WERI-Rb-1 (cell line): ENCODE results near the gene GABBR2.

Experiments
- DNase-seq: peaks from one replicate; pipeline ENCODE4 v3.0.0-alpha.2; 2020
- H3K27ac ChIP-seq: fragments of 250-450 bp; sonication (Bioruptor Pico); 2 replicates; pipeline ENCODE4 v1.5.1; 2020; ENCODE audit warnings: mild to moderate bottlenecking, moderate library complexity
- H3K27me3 ChIP-seq: fragments of 250-450 bp; sonication (Bioruptor Pico); 2 replicates; pipeline ENCODE4 v1.5.1; 2021; ENCODE audit warnings: mild to moderate bottlenecking, low read depth, moderate library complexity; ENCODE audit not compliant: insufficient read depth, severe bottlenecking
- H3K36me3 ChIP-seq: fragments of 250-450 bp; sonication (Bioruptor Pico); 2 replicates; pipeline ENCODE4 v1.5.1; 2020; ENCODE audit warnings: mild to moderate bottlenecking, moderate library complexity
- H3K4me3 ChIP-seq: 2 replicates; pipeline ENCODE4 v1.5.1; 2011; ENCODE audit warnings: low read depth, mild to moderate bottlenecking, control low read depth, low read length
- H3K9me3 ChIP-seq: fragments of 250-450 bp; sonication (Bioruptor Pico); 2 replicates; pipeline ENCODE4 v1.5.1; 2021; ENCODE audit warnings: mild to moderate bottlenecking, moderate library complexity; ENCODE audit not compliant: severe bottlenecking
- TF ChIP-seq, protein P1 (sequence below): IDR thresholded peaks from 2 replicates; pipeline ENCODE4 v1.5.1; 2011; ENCODE audit warnings: low read depth, mild to moderate bottlenecking, control low read depth, inconsistent platforms, low read length

GABBR2 gene

DNA sequence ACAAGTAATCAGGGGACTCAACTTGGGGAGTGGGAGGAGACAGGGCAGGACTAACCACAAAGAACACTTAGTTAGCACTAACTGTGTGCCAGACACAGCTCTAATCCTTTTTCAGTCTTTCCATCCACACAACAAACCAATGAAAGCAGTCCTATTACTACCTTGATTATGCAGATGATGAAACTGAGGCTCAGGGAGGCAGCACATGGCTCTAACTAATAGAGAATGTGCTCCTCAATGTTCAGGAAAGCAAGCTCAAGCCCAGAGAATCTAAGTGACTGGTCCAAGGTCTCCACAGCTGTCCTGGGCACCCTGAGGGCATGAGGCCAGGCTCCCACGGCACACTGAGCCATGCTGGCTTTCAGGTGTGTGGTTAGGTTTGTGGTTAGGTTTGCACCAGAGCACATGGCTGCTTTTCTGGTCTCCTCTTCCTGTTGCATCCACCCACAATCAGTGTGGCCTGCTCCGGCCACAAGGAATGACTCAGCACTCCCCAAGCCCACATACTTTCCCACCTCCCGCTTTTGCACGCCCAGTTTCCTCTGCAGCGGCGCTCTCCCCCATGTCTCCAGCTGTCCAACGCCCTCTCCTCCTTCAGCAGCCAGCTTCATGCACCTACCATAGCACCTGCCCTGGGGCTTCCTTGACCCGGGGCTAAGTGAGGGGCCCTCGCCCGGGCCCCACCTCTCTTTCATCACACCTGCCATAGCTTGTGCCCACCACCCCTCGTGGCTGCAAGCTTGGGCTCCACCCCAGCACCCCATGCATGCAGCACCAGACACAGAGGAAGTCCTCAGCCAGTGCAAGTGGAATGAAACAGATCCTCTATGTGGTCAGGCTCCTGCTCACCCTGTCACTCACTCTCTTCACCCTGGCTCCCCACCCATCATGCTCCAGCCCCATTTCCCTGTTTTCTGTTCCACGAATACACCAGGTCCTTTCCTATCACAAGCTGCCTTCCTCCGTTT is 133.1 kb downstream of the GABBR2 start:
- TF ChIP-seq, protein P1, sequence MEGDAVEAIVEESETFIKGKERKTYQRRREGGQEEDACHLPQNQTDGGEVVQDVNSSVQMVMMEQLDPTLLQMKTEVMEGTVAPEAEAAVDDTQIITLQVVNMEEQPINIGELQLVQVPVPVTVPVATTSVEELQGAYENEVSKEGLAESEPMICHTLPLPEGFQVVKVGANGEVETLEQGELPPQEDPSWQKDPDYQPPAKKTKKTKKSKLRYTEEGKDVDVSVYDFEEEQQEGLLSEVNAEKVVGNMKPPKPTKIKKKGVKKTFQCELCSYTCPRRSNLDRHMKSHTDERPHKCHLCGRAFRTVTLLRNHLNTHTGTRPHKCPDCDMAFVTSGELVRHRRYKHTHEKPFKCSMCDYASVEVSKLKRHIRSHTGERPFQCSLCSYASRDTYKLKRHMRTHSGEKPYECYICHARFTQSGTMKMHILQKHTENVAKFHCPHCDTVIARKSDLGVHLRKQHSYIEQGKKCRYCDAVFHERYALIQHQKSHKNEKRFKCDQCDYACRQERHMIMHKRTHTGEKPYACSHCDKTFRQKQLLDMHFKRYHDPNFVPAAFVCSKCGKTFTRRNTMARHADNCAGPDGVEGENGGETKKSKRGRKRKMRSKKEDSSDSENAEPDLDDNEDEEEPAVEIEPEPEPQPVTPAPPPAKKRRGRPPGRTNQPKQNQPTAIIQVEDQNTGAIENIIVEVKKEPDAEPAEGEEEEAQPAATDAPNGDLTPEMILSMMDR, result no peak
- no peak for DNase-seq
- Histone ChIP-seq H3K36me3 (peaks cover 21% of the 10 kb centered on the region), H3K9me3 (no peaks in the 10 kb centered on the region), H3K27ac (no peak overlapping the region), H3K27me3 (no peaks in the 10 kb centered on the region), H3K4me3 (no peak overlapping the region)

DNA sequence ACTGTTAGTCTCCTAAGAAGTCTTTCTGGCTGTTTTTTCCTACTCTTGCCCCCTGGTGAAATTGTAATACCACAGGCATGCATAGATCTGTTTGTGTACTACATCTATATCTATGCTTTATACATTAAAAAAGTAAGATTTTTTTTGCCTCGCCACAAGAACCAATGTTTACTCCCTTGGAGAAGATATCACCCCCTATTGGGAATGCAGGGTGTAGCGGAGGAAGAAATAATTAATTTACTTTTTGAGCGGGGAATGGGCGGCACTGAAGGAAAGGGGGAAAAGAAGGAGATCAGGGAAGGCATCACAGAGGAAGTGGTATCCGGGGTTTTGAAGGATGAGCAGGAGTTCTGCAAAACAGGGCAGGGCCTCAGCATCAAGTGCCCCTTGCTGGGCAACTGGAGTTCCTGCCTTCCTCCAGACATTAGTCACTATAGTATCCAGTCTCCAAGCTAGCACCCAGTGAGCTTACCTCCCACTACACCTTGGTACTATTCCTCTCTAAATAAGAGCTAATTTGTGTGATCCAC is 134.9 kb downstream of the GABBR2 start:
- TF ChIP-seq, protein P1, result no peak
- Histone ChIP-seq H3K4me3 (no peak overlapping the region), H3K36me3 (peaks cover 21% of the 10 kb centered on the region), H3K9me3 (no peaks in the 10 kb centered on the region), H3K27ac (no peak overlapping the region), H3K27me3 (no peaks in the 10 kb centered on the region)
- no peak for DNase-seq

DNA sequence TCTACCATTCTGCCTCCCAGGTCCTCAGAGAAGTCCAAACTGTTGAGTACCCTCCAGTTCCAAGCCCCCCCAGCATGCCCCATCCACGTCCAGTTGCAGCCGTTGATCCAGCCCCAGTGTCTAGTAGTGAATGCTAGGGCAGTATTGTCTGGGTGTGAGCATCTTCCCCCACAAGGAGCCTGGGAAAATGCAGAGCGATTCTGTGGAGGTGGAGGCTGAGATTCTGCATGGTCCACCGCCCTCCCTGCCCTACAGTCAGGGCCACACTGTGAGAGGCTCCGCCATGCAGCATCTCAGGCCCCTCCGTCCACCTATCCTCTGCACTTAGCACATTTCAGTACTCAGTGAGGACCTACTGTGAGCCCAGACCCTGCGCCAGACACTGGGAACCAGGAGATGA is 135.9 kb downstream of the GABBR2 start:
- Histone ChIP-seq H3K9me3 (no peaks in the 10 kb centered on the region), H3K4me3 (no peak overlapping the region), H3K36me3 (peaks cover 20% of the 10 kb centered on the region), H3K27me3 (no peaks in the 10 kb centered on the region), H3K27ac (no peak overlapping the region)
- TF ChIP-seq, protein P1, result no peak
- DNase-seq, result no peak

DNA sequence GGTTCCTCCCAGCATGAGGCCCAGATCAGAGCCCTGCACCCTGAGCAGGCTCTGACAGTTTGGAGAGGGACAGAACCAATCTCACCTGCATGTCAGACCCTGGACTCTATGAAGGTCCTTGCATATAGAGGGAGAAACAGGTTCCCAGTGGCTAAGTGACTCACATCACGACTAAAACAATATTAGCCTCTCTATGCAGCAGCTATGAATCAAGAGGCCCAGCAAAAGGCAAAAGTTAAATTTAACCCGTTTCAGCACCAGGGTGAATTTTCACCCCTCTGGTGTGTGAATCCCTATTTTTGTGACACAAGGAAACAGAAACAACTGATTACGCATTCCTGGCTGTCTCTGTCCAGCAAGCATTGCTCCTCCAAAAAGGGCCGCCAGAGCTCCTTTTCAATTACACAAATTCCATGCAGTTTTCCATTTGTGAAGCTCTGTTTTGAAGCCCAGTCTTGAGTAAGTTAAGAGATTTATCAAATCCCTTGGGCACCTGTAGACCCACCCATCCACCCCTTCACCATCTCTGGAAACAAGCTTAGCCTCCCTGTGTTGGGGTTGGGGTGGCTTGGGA is 136.6 kb downstream of the GABBR2 start:
- no peak for DNase-seq
- no peak overlapping the region for H3K4me3 ChIP-seq
- TF ChIP-seq, protein P1, result no peak
- peaks cover 19% of the 10 kb centered on the region for H3K36me3 ChIP-seq
- H3K27ac ChIP-seq, result no peak overlapping the region
- no peaks in the 10 kb centered on the region for H3K27me3 ChIP-seq
- no peaks in the 10 kb centered on the region for H3K9me3 ChIP-seq

DNA sequence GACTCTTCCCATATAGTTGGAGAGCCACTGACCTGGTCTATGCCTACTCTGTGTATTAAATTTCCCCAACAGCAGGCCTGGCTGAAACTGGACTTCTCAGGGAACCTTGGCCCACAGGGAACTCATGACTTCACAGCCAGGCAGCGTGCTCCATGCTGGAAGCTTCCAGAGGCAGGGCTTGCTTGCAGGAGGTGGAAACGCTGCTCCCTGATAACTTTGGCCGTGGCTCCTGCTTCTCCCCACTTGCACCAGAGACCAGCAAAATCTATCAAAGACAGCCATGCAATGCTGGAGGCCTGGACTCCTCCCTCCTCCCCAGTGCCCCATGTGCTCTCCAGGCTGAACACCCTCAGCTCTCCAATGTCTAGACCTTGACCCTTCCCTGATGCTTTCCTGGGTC is 137.1 kb downstream of the GABBR2 start:
- no peaks in the 10 kb centered on the region for H3K27me3 ChIP-seq
- TF ChIP-seq, protein P1, result no peak
- DNase-seq, result no peak

More for the DNA sequence above, 137.1 kb downstream of the GABBR2 start:
- H3K4me3 ChIP-seq, result no peak overlapping the region
- peaks cover 17% of the 10 kb centered on the region for H3K36me3 ChIP-seq
- no peak overlapping the region for H3K27ac ChIP-seq
- H3K9me3 ChIP-seq, result no peaks in the 10 kb centered on the region
